DMS153 treated with DMSO at 0.1 percent for 48 hours (cell line): Measurements from ENCODE around the gene ITLN2.
"Not testable (repeated sequence)": the region's sequence is repeated elsewhere in the genome, so short reads cannot be mapped to it uniquely, and the experiment has no call there.

Experiments used
- DNase-seq: peaks from one replicate; lab custom pipeline; 2025; ENCODE audit not compliant: unreplicated experiment; lab: John Stamatoyannopoulos, UW

The ITLN2 gene

DNA sequence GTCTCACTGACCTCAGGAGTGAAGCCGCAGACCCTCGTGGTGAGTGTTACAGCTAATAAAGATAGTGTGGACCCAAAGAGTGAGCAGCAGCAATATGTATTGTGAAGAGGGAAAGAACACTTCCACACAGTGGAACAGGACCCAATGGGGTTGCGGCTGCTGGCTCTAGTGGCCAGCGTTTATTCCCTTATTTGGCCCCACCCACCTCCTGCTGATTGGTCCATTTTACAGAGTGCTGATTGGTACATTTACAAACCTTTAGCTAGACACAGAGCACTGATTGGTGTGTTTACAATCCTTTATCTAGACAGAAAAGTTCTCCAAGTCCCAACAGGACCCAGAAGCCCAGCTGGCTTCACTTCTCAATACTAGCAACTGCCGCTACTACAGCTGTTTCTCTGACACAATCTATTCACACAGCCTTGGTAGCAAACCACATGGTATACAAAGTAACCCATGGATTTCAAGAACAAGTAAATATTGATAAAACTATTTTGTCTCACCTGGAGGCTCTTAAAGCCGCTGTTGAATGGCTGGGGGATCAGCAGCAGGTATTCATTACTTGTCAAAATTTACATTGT is 44.3 kb downstream of the ITLN2 start:
- no peak for DNase-seq

- DNase-seq: no peak
Observed at GRCh38 chr1:160907976-160908375, 46.6 kb downstream of the ITLN2 start.

DNA sequence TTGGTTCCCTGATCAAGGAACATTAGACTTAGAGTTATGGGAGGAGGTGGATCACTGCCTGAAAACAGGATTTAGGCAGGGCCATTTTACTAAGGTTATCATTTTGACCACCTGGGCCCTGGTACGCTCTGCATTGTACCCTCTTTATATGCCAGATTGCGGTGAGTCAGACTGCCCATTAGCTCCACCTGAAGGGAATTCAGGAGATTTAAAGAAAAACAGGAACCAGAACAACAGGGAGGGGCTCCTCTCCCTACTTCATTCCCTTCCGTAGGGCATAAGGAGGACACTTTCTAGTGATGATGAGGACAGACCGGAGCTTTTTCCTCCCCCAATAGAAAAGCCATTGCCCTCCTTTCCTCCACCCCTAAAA is 49.0 kb downstream of the ITLN2 start:
- no peak for DNase-seq

GRCh38 chr1:160904783-160905616 is 49.6 kb downstream of the ITLN2 start:
- no peak for DNase-seq

GRCh38 chr1:160902251-160902650 is 52.4 kb downstream of the ITLN2 start:
- not testable (repeated sequence) for DNase-seq

DNA sequence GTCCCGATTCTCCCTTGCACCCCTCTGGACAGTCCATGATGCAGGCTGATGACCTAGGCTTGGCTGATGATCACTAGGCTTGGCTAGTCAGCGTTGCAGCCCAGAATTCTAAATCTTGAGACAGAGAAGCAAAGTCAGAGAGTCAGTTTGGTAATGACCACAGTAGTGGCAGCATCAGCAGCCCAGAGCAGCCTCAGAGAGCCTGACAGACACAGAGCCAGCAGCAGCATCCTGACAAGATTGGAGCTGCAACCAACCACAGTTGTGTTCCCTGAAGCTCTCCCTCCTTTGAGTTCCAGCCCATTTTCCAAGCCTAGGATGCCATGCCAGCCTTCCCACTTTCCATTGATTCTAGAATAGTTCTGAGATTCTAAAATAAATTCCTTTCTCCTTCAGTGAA is 52.8 kb downstream of the ITLN2 start:
- no peak for DNase-seq

DNA sequence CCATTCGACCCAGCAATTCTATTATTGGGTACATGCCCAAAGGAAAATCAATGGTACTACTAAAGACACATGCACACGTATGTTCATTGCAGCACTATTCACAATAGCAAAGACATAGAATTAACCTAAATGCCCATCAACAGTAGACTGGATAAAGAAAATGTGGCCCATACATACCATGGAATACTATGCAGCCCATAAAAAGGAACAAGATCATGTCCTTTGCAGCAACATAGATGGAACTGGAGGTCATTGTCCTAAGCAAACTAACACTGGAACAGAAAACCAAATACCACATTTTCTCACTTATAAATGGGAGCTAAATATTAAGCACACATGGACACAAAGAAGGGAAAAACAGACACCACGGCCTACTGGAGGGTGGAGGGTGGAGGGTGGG is 53.9 kb downstream of the ITLN2 start:
- not testable (repeated sequence) for DNase-seq
